ENCODE measurements around the gene IL1B.

DNA sequence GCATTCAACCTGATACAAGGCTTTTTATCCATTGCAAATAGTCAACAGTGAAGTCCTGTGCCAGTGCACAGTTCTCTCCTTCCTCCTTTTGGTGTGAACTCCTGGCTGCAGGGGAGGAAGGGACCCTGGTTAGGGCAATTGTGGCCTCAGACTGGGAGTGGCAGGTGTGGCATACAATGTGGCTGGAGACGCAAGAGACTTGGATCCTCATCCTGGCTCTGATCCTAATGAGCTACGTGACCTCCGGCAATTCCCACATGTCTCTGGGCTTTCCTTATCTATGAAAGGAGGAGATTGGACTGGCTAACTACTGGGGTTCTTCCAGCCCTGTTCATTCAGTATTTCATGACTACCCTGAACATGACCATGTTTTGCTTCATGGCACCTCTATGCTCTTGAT is 41.7 kb downstream of the IL1B start:
- TF ChIP-seq, protein P1, sequence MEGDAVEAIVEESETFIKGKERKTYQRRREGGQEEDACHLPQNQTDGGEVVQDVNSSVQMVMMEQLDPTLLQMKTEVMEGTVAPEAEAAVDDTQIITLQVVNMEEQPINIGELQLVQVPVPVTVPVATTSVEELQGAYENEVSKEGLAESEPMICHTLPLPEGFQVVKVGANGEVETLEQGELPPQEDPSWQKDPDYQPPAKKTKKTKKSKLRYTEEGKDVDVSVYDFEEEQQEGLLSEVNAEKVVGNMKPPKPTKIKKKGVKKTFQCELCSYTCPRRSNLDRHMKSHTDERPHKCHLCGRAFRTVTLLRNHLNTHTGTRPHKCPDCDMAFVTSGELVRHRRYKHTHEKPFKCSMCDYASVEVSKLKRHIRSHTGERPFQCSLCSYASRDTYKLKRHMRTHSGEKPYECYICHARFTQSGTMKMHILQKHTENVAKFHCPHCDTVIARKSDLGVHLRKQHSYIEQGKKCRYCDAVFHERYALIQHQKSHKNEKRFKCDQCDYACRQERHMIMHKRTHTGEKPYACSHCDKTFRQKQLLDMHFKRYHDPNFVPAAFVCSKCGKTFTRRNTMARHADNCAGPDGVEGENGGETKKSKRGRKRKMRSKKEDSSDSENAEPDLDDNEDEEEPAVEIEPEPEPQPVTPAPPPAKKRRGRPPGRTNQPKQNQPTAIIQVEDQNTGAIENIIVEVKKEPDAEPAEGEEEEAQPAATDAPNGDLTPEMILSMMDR (IDR thresholded peaks at IDR 0.05): no peak
- no peak for TF ChIP-seq POLR2AphosphoS5 (IDR thresholded peaks at IDR 0.05)

All from breast epithelium (tissue), 3 donors.